Prostate gland (tissue), 2 donors: ENCODE data around the gene CARD19.

Experiments
- CTCF ChIP-seq, 4 experiments: fragments of 200-600 bp in 2 of 4; fragments of 450-650 bp in 2 of 4; sonication (generic) in 2 of 4; IDR thresholded peaks; 1 replicate in 3 of 4; 2 replicates in 1 of 4; pipeline ENCODE4 v1.5.1; 2016 to 2019; ENCODE audit warnings: antibody characterized with exemption in 4 of 4, mild to moderate bottlenecking in 2 of 4, moderate library complexity in 2 of 4
- POLR2AphosphoS5 ChIP-seq: sonication (generic); formaldehyde crosslinking; IDR thresholded peaks from one replicate; pipeline ENCODE4 v1.6.1; 2017; ENCODE audit warnings: antibody characterized with exemption

- TF ChIP-seq POLR2AphosphoS5 (peak; percentile 53), CTCF (IDR thresholded peaks at IDR 0.05) (peak in 2 of 4 experiments; percentile 14 to 21)
Measured at GRCh38 chr9:93095205-93096130, 549 bp upstream of the CARD19 start.
